AG08396 (cell line): Measurements from ENCODE around the gene DUSP2.

Experiments
- DNase-seq: peaks from one replicate; pipeline ENCODE4 v3.0.0; 2012; ENCODE audit warnings: low spot score, mixed read lengths

Gene DUSP2, protein sequence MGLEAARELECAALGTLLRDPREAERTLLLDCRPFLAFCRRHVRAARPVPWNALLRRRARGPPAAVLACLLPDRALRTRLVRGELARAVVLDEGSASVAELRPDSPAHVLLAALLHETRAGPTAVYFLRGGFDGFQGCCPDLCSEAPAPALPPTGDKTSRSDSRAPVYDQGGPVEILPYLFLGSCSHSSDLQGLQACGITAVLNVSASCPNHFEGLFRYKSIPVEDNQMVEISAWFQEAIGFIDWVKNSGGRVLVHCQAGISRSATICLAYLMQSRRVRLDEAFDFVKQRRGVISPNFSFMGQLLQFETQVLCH

DNA sequence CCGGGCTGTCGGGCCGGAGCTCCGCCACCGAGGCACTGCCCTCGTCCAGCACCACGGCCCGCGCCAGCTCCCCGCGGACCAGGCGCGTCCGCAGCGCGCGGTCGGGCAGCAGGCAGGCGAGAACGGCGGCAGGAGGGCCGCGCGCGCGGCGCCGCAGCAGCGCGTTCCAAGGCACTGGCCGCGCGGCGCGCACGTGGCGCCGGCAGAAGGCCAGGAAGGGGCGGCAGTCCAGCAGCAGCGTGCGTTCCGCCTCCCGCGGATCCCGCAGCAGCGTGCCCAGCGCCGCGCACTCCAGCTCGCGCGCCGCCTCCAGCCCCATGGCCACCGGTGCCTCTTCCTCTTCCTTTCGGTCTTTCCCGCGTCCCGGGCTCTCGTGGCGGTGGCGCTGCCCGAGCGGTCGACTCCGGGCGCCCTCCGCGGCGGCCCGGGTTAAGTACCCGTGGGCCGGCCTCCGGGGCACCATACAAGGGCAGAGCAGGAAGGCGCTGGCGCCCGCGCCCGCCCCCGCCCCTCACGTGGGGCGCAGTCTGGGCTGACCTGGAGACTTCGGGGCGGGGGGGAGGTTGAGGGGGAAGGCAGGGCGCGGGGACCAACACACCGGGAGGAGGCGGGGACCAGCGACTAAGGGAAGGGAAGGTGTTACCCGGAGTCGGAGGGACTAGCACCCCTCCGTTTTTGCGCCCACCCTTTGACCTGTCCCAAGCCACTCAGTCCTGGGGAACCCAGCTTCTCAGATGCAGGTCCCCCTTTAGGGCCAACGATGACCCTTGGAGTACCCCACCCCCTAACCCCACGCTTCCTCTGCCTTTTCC lies at the start of gene DUSP2:
Gene DUSP2 (minus strand): TSS at position 405 of the 812 bp plus-strand sequence. CDS start 86 bp downstream, at position 319.
- peak; percentile 89 for DNase-seq

- DNase-seq, result no peak
These were observed 46.9 kb upstream of the DUSP2 start for GRCh38 chr2:96191937-96192670.

GRCh38 chr2:96188821-96189526 lies 43.7 kb upstream of the DUSP2 start:
- DNase-seq, result no peak

- no peak for DNase-seq
These were observed 41.3 kb upstream of the DUSP2 start for GRCh38 chr2:96186562-96186961.

GRCh38 chr2:96185516-96185915 lies 40.3 kb upstream of the DUSP2 start:
- no peak for DNase-seq

- no peak for DNase-seq
These were observed 39.7 kb upstream of the DUSP2 start for GRCh38 chr2:96184989-96185388.

DNA sequence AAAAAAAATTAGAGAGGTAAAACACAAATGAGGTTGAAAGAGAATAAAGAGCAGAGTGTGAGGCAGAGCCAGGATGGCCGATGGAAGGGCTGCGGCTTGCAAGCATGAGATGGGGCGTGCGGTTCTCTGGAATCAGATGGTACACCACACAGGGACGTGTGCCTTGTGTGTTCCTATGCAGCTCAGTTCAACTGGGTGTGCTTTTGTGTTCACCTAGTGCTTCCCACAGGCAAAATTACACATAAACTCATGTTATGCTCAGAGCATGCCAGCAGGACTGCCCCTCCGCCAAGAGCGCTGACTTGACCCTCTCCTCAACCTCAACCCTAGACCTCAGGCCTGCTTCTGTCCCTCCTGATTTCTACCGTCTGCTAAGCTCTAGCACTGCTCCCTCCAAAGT lies 38.9 kb upstream of the DUSP2 start:
- no peak for DNase-seq

GRCh38 chr2:96181529-96181928 lies 36.3 kb upstream of the DUSP2 start:
- DNase-seq, result no peak

GRCh38 chr2:96180521-96180920 lies 35.3 kb upstream of the DUSP2 start:
- no peak for DNase-seq

DNA sequence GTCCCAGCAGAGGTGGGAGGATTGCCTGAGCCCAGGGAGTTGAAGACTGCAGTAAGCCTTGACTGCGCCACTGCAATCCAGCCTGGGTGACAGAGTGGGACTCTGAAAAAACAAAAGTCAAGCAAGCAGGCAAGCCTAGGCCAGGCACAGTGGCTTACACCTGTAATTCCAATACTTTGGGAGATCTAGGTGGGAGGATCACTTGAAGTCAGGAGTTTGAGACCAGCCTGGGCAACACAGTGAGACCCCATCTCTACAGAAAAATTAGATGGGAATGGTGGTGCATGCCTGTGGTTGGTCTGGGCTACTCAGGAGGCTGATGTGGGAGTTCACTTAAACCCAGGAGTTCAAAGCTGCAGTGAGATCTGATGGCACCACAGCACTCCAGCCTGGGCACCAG lies 34.8 kb upstream of the DUSP2 start:
- no peak for DNase-seq

DNA sequence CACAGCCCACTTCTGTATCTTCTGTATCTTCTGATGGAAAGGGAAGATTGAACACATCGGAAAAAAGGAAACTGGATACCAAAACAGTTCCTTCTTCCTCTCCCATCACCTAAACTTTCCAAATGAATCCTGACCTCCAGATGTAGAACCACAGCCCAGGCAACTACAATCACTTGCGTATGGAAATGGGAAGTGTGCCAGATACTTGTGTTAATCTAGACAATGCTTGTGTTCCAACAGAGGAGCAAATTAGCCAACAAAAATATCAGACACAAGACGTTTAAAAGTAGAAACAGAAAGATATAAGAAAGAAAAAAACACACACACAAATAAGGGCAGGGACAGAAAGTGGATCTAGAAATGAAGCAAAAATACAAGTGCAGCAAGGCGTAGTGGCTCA lies 31.4 kb upstream of the DUSP2 start:
- DNase-seq, result no peak

DNA sequence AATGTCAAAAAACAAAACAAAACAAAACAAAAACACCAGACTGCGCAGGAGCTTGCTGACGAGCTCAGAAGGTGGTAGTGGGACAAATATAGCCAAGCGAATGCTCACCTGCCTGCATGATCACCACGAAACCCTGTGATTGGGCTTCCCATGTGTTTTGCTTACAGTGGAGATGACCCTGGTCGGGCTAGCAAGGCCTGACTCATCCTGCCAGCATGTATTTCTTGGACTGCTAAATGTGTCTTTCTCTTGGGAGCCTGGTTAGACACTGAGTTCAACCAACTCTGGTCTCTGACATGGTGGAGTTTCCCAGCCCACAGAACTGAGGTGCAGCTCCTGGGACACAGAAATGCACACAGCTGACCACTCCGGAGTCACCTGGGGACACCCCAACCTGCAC lies 30.7 kb upstream of the DUSP2 start:
- peak; percentile 69 for DNase-seq

DNA sequence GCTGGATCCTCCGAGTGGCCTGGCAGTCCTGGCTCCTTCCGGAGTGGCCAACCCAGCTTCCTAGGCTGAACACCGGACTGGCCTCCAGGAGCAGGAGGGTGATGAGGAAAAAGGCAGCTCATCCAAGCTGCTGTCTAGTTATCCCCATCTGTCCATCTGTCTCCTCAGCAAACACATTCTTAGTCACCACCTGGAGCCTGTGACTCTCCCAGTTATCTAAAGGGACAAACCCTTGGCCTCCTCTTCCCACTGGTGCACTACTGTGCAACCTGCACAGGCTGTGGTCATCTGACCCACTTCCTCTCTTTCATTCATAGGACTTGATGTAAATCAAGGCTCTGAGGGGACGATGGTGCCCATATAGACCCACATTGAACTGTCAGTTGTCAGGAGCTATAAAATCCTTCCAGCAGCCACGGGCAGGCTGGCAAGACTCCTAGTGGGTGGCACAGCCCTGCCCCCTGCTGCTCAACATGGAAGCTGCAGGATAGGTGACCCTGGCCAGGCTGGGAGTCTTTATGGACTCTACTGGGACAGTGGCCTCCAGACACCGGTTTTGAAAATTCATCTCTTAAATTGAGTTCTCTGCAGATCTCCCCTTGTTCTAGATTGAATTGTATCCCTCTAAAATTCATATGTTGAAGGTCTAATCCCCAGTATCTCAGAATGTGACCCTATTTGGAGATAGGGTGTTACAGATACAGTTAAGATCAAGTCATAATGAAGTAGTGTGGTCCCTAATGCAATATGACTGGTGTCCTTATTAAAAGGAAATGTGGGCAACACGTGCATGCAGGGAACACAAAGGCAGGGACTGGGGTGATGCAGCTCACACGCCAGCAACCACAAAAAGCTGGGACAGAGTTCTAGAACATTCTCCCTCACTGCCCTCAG lies 29.3 kb upstream of the DUSP2 start:
- peak; percentile 82 for DNase-seq

- DNase-seq, result no peak
These were observed 26.6 kb upstream of the DUSP2 start for GRCh38 chr2:96171831-96172230.

GRCh38 chr2:96170626-96171025 lies 25.4 kb upstream of the DUSP2 start:
- no peak for DNase-seq

- no peak for DNase-seq
These were observed 24.7 kb upstream of the DUSP2 start for GRCh38 chr2:96169868-96170507.

- no peak for DNase-seq
These were observed 22.3 kb upstream of the DUSP2 start for GRCh38 chr2:96167407-96168013.

GRCh38 chr2:96164459-96165184 lies 19.4 kb upstream of the DUSP2 start:
- no peak for DNase-seq

DNA sequence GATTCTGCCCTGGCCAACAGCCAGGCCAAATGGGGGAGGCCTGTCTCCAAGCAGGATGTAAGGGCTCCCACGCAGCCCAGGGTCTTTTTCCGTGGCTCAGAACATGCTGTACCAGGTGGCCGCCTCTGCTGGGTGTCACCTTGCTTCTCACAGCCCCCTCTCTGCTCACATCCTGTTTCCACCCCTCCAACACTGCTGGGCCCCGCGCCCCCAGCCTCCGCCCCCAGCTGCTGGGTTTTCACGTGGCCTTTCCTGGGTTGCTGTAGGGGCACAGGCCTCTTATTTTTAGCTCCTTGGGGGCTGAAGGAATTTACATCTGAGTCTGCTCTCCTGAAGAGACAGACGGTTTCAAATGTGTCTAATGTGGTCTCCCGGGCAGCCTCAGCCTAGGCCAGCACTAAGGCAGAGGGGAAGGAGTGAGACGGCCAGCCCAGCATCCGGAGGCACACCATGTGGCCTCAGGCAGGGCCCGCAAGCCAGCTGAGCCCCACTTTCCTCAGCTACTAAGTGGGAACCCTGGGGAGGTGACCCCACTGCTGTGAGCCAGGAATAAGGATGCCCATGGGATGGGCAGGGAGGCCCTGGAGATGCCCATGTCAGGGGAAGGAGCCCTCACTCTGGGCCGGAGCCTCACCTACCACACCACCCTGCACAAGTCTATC lies 18.7 kb upstream of the DUSP2 start:
- DNase-seq, result no peak
